Measurements from ENCODE around the gene IZUMO3. TPM values are rescaled to one million over a fixed set of nuclear protein-coding genes. Genes with fewer than 3 reads are reported as not detected.

The IZUMO3 gene
- polyA plus RNA-seq, 1 donor (not counting 4 experiments of a cell fraction or from before 2014, with no cell fraction given), result not detected

DNA sequence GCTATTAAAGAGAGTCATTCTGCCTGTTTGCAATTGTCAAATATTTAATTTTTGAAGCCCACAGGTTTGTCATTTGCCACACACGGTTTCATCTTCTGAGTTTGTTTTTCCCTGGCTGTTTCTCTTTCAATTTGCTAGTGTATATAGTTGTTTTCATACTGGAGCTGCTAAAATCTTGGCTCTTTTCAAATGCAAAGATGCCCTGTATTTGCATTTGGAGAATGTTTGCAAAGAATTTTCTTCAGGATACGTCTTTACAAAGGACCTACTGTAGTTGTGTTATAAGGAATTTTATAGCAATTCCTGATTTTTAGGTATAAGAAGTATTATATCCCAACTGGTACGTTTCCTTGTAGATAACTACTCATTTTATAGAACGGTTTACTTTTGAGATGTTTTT is 48.0 kb downstream of the IZUMO3 start:
- H3K36me3 ChIP-seq (ENCODE audit: control insufficient read depth in 2 of 2, extremely low read depth in 1 of 2, insufficient read depth in 2 of 2, low read length in 2 of 2), result no peaks in the 10 kb centered on the region
- no peaks in the 10 kb centered on the region for H3K4me1 ChIP-seq (ENCODE audit: control insufficient read depth, extremely low read depth, insufficient read depth, low read length)
- H4K20me1 ChIP-seq (ENCODE audit: control insufficient read depth, extremely low read depth, insufficient read depth, low read length), result no peaks in the 10 kb centered on the region
- TF ChIP-seq EZH2 (IDR thresholded peaks at IDR 0.05; ENCODE audit: low read length), result no peak
- TF ChIP-seq, protein P1, sequence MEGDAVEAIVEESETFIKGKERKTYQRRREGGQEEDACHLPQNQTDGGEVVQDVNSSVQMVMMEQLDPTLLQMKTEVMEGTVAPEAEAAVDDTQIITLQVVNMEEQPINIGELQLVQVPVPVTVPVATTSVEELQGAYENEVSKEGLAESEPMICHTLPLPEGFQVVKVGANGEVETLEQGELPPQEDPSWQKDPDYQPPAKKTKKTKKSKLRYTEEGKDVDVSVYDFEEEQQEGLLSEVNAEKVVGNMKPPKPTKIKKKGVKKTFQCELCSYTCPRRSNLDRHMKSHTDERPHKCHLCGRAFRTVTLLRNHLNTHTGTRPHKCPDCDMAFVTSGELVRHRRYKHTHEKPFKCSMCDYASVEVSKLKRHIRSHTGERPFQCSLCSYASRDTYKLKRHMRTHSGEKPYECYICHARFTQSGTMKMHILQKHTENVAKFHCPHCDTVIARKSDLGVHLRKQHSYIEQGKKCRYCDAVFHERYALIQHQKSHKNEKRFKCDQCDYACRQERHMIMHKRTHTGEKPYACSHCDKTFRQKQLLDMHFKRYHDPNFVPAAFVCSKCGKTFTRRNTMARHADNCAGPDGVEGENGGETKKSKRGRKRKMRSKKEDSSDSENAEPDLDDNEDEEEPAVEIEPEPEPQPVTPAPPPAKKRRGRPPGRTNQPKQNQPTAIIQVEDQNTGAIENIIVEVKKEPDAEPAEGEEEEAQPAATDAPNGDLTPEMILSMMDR (optimal IDR thresholded peaks at IDR 0.05 in 1 of 3, IDR thresholded peaks at IDR 0.05 in 1 of 3, conservative IDR thresholded peaks at IDR 0.05 in 1 of 3; ENCODE audit: extremely low read depth in 1 of 3, insufficient read depth in 2 of 3, low read length in 3 of 3), result no peak
- no peaks in the 10 kb centered on the region for H3K9me1 ChIP-seq (ENCODE audit: control insufficient read depth, extremely low read depth, insufficient read depth, low read length)
- FAIRE-seq (no peak), DNase-seq (ENCODE audit: low read depth, low spot score) (no peak)
- no peaks in the 10 kb centered on the region for H3K9me3 ChIP-seq (ENCODE audit: control insufficient read depth, low read depth, low read length)
- no peaks in the 10 kb centered on the region for H3K79me2 ChIP-seq (ENCODE audit: control insufficient read depth, insufficient read depth, low read length)
- H3K9ac ChIP-seq (ENCODE audit: control insufficient read depth, extremely low read depth, insufficient read depth, low read length), result no peak overlapping the region
- dilution Hi-C loops (cut with MboI; ENCODE audit: extremely low pct_ligation_motif_present, low sequenced_read_pairs), result no loop called here
- H3K27ac ChIP-seq (ENCODE audit: control insufficient read depth, insufficient read depth, low read length), result no peak overlapping the region
- H3K4me3 ChIP-seq (ENCODE audit: control insufficient read depth in 2 of 3, extremely low read depth in 1 of 3, insufficient read depth in 2 of 3, low read depth in 1 of 3, low read length in 3 of 3), result no peak overlapping the region
- H3K27me3 ChIP-seq (ENCODE audit: control insufficient read depth, extremely low read depth, insufficient read depth, low read length), result no peaks in the 10 kb centered on the region
- H3K4me2 ChIP-seq (ENCODE audit: control insufficient read depth, extremely low read depth, insufficient read depth, low read depth, low read length), result no peak overlapping the region
- H2AFZ ChIP-seq (ENCODE audit: control insufficient read depth, low read length), result no peak overlapping the region

Data from keratinocyte (primary cell).